Esophagus squamous epithelium (tissue), 5 donors: ENCODE results near the gene NCBP2. TPM values are rescaled to one million over a fixed set of nuclear protein-coding genes. Genes with fewer than 3 reads are reported as not detected.

Source experiments
- DNase-seq: peaks from one replicate; lab custom pipeline; 2025; lab: John Stamatoyannopoulos, UW
- H3K27ac ChIP-seq, 4 donors: fragments of 200-600 bp; sonication (generic); one replicate each; pipeline ENCODE4 v1.5.1; 2016 to 2019; ENCODE audit warnings: mild to moderate bottlenecking in 1 of 4
- H3K27me3 ChIP-seq, 4 donors: fragments of 200-600 bp; sonication (generic); 1 replicate in 3 of 4; 2 replicates in 1 of 4; pipeline versions ENCODE4 v1.5.1 to v1.6.0; 2017 to 2021; ENCODE audit warnings: antibody characterized with exemption in 1 of 4
- H3K36me3 ChIP-seq, 3 donors: fragments of 200-600 bp; sonication (generic); one replicate each; pipeline ENCODE4 v1.5.1; 2016 to 2019
- H3K4me1 ChIP-seq, 3 donors: fragments of 200-600 bp; sonication (generic); one replicate each; pipeline ENCODE4 v1.5.1; 2017 to 2019
- H3K4me3 ChIP-seq, 4 donors: fragments of 200-600 bp; sonication (generic); 1 replicate in 3 of 4; 2 replicates in 1 of 4; pipeline ENCODE4 v1.5.1; 2016 to 2019; ENCODE audit warnings: mild to moderate bottlenecking in 2 of 4, moderate library complexity in 1 of 4
- H3K9me3 ChIP-seq, 3 donors: fragments of 200-600 bp; sonication (generic); one replicate each; pipeline ENCODE4 v1.5.1; 2016 to 2019
- CTCF ChIP-seq, 6 experiments: fragments of 450-650 bp in 4 of 6; fragments of 200-600 bp in 2 of 6; sonication (generic) in 2 of 6; IDR thresholded peaks; one replicate each; pipeline ENCODE4 v1.5.1; 2016 to 2019; ENCODE audit warnings: antibody characterized with exemption in 6 of 6, mild to moderate bottlenecking in 4 of 6, moderate library complexity in 4 of 6
- POLR2A ChIP-seq, 4 donors: fragments of 450-650 bp; IDR thresholded peaks; one replicate each; pipeline ENCODE4 v1.6.1; 2017; ENCODE audit warnings: antibody characterized with exemption in 4 of 4, mild to moderate bottlenecking in 4 of 4, moderate library complexity in 3 of 4
- WGBS, 2 donors: methylation state at CpG; one replicate each; pipeline ENCODE4 v1.1.5; 2018; 5-methylcytosine and 5-hydroxymethylcytosine counted together
- intact Hi-C: fragments of 100-400 bp; cut with DNase I; formaldehyde crosslinking; loops from one replicate; pipeline ENCODE4 v1.15.0; 2022
- total RNA-seq, 4 donors: library from RNA; depleted of rRNA; stranded (reverse); fragments of >200 nt; gene quantifications; one replicate each; pipeline ENCODE4 v1.1.0, GENCODE V29; 2016
- donor health status: DM: yes; HTN: yes; CAD: no.

NCBP2 gene
- total RNA-seq, 4 donors from 2014 or later = 21.1 to 47.0 (median 33.5) TPM

DNA sequence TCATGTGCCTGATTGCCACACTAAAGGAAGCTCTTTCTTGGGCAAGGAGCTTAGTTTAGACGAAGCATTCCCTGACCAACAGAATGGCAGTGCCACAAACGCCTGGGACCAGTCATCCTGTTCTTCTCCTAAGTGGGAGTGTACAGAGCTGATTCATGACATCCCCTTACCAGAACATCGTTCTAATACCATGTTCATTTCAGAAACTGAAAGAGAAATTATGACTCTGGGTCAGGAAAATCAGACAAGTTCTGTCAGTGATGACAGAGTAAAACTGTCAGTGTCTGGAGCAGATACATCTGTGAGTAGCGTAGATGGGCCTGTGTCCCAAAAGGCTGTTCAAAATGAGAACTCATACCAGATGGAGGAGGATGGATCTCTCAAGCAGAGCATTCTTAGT, 56.2 kb downstream of the NCBP2 start:
- intact Hi-C loops = no loop called here
- no peaks in the 10 kb centered on the region for H3K4me1 ChIP-seq
- H3K4me3 ChIP-seq = no peak overlapping the region
- no peaks in the 10 kb centered on the region for H3K27me3 ChIP-seq
- TF ChIP-seq CTCF (IDR thresholded peaks at IDR 0.05) (no peak), POLR2A (IDR thresholded peaks at IDR 0.05) (no peak)
- peaks cover 0 to 79% (median 16%) of the 10 kb centered on the region in 3 donors for H3K36me3 ChIP-seq
- H3K27ac ChIP-seq = no peak overlapping the region
- 53 to 60% methylated on average over 4 of the region's 4 CpGs for whole genome bisulfite sequencing, 2 donors
- no peaks in the 10 kb centered on the region for H3K9me3 ChIP-seq
- DNase-seq = no peak

Other genes with a start within 250 kb of the NCBP2 start
- 1 to 10 TPM in 3 of 4 donors, under 1 TPM in 1; 0.80 to 3.1 (median 1.2) TPM for gene CEP19, start 230.3 kb downstream of the NCBP2 start, total RNA-seq
- 10 to 100 TPM; 19.5 to 58.6 (median 21.6) TPM for gene PIGX, start 230.2 kb downstream of the NCBP2 start, total RNA-seq
- 10 to 100 TPM; 24.6 to 42.9 (median 38.8) TPM for gene PAK2, start 202.7 kb downstream of the NCBP2 start, total RNA-seq
- gene SENP5, start 74.6 kb downstream of the NCBP2 start, total RNA-seq = 10 to 100 TPM; 14.5 to 37.8 (median 21.3) TPM
- 1 to 10 TPM; 3.4 to 8.8 (median 5.4) TPM for gene PIGZ, start 26.3 kb upstream of the NCBP2 start, total RNA-seq
- 1 to 10 TPM; 3.2 to 5.9 (median 3.9) TPM for gene MELTF, start 87.3 kb upstream of the NCBP2 start, total RNA-seq